GM12878 (cell line): ENCODE results near the gene ARID5B. TPM values are rescaled to one million over a fixed set of nuclear protein-coding genes. Genes with fewer than 3 reads are reported as not detected.

ENCODE experiments used
- ATAC-seq: fragments of 200-7000 bp; cut with Tn5 transposase; 3 replicates; pipeline ENCODE4 v1.9.1; 2020; ENCODE audit warnings: mild to moderate bottlenecking, moderate library complexity
- BruUV-seq: library from RNA; stranded (reverse); fragments of 400-500 nt; replicated peaks from 2 replicates; lab custom pipeline; 2021; lab: Mats Ljungman, UMichigan
- CTCF ChIA-PET: fragments of 300-600 bp; sonication (Branson Sonifier 250); formaldehyde crosslinking; extraction: SDS; loops from one replicate; lab custom pipeline; 2021; ENCODE audit warnings: inconsistent platforms; lab: Yijun Ruan, JAX
- POLR2A ChIA-PET: fragments of 350-600 bp; formaldehyde crosslinking; extraction: SDS; loops from one replicate; lab custom pipeline; 2021; ENCODE audit warnings: inconsistent platforms; lab: Charles Lee
- RAD21 ChIA-PET: fragments of 300-600 bp; sonication (Branson Sonifier 250); formaldehyde crosslinking; loops from one replicate; lab custom pipeline; 2023; ENCODE audit warnings: antibody characterized with exemption; ENCODE audit not compliant: unreplicated experiment; lab: Charles Lee
- SMC1A ChIA-PET: fragments of 300-600 bp; sonication (Branson Sonifier 250); formaldehyde crosslinking; loops from one replicate; lab custom pipeline; 2023; ENCODE audit not compliant: unreplicated experiment, uncharacterized antibody; lab: Charles Lee
- DNase-seq: peaks from one replicate; pipeline ENCODE4 v3.0.0-alpha.2; 2011; ENCODE audit warnings: low read depth, low spot score
- FAIRE-seq: peaks from 3 replicates; lab custom pipeline; 2011; peaks lifted over from hg19 to GRCh38; lab: Jason Lieb, UNC
- H2AFZ ChIP-seq: 2 replicates; pipeline ENCODE4 v1.6.0; 2011; ENCODE audit warnings: low read depth, low read length, control low read depth; ENCODE audit not compliant: control insufficient read depth
- H3K27ac ChIP-seq: 2 replicates; pipeline ENCODE4 v1.5.1; 2011; ENCODE audit warnings: control low read depth; ENCODE audit not compliant: control insufficient read depth, insufficient read depth
- H3K27me3 ChIP-seq, 2 experiments: replicated peaks in 1 of 2; 2 replicates each; pipeline versions ENCODE4 v1.6.0 to v1.6.1; 2011; ENCODE audit warnings: low read length in 1 of 2; ENCODE audit not compliant: control insufficient read depth in 2 of 2, insufficient read depth in 2 of 2
- H3K36me3 ChIP-seq, 2 experiments: 2 replicates each; pipeline ENCODE4 v1.5.1; 2011; ENCODE audit warnings: low read length in 1 of 2; ENCODE audit not compliant: control insufficient read depth in 2 of 2, insufficient read depth in 2 of 2
- H3K4me1 ChIP-seq: 2 replicates; pipeline ENCODE4 v1.6.1; 2011; ENCODE audit warnings: mild to moderate bottlenecking, low read length, moderate library complexity, mixed read lengths; ENCODE audit not compliant: control insufficient read depth, insufficient read depth
- H3K4me2 ChIP-seq: 2 replicates; pipeline ENCODE4 v1.6.0; 2011; ENCODE audit warnings: control low read depth; ENCODE audit not compliant: control insufficient read depth, insufficient read depth
- H3K4me3 ChIP-seq: fragments of 200-600 bp; sonication (generic); 2 replicates; pipeline ENCODE4 v1.5.1; 2016
- H3K79me2 ChIP-seq: 2 replicates; pipeline ENCODE4 v1.6.0; 2011; ENCODE audit warnings: low read length; ENCODE audit not compliant: control insufficient read depth, insufficient read depth
- H3K9ac ChIP-seq: 2 replicates; pipeline ENCODE4 v1.8.0; 2011; ENCODE audit warnings: low read length, control low read depth, mixed read lengths; ENCODE audit not compliant: control insufficient read depth, insufficient read depth
- H3K9me3 ChIP-seq: replicated peaks from 3 replicates; pipeline ENCODE4 v1.5.1; 2011; ENCODE audit warnings: mild to moderate bottlenecking, low read length; ENCODE audit not compliant: control insufficient read depth, insufficient read depth
- H4K20me1 ChIP-seq: 2 replicates; pipeline ENCODE4 v1.6.0; 2011; ENCODE audit not compliant: control insufficient read depth, insufficient read depth
- ASH2L ChIP-seq: fragments of 300-600, 200-600 bp; sonication (generic); IDR thresholded peaks from 2 replicates; pipeline ENCODE4 v1.6.1; 2017; ENCODE audit warnings: low read depth, mild to moderate bottlenecking, borderline replicate concordance
- FOXM1 ChIP-seq: IDR thresholded peaks from 2 replicates; pipeline ENCODE4 v1.6.1; 2012; ENCODE audit warnings: low read depth, mild to moderate bottlenecking, inconsistent platforms, low read length, moderate library complexity
- GABPA ChIP-seq: IDR thresholded peaks from 2 replicates; pipeline ENCODE4 v1.6.1; 2014; ENCODE audit warnings: antibody characterized with exemption, low read depth, mild to moderate bottlenecking, inconsistent platforms
- SPI1 ChIP-seq: IDR thresholded peaks from 2 replicates; pipeline ENCODE4 v1.6.1; 2011; ENCODE audit warnings: low read depth, mild to moderate bottlenecking, low read length, moderate library complexity, borderline replicate concordance; ENCODE audit not compliant: insufficient read depth
- SUPT20H ChIP-seq: IDR thresholded peaks from 2 replicates; pipeline ENCODE4 v1.6.1; 2011; ENCODE audit warnings: low read depth, mild to moderate bottlenecking, low read length, moderate library complexity, borderline replicate concordance; ENCODE audit not compliant: control insufficient read depth
- ZNF24 ChIP-seq: fragments of 450-650 bp; IDR thresholded peaks from 2 replicates; pipeline ENCODE4 v1.6.1; 2017; ENCODE audit warnings: antibody characterized with exemption, mild to moderate bottlenecking
- WGBS: methylation state at CpG from one replicate; pipeline ENCODE4 v1.1.6; 2016; ENCODE audit warnings: low lambda C conversion rate; ENCODE audit not compliant: insufficient replicate concordance, insufficient coverage; ENCODE audit errors: missing lambda C conversion rate; 5-methylcytosine and 5-hydroxymethylcytosine counted together
- in situ Hi-C: fragments of 300-500 bp; cut with MboI; formaldehyde crosslinking; loops from 9 replicates; pipeline ENCODE4 v1.14.3; 2018; ENCODE audit warnings: mixed read lengths
- intact Hi-C: fragments of 100-400 bp; cut with micrococcal nuclease; formaldehyde crosslinking; loops from one replicate; pipeline ENCODE4 v1.14.2; 2022; ENCODE audit not compliant: unreplicated experiment
- polyA plus RNA-seq, 11 experiments: library from polyadenylated mRNA; depleted of rRNA in 4 of 11; unstranded in 6 of 11; stranded (reverse) in 5 of 11; fragments of >200 nt; fragmentation: Nextera tagmentation in 4 of 11; fragmentation: Illumina TruSeq in 1 of 11; extraction: Ambion mirVana in 4 of 11; extraction: Trizol in 1 of 11; gene quantifications; 1 replicate in 1 of 11; 2 replicates in 10 of 11; pipeline versions ENCODE4 v1.2.1 to v1.2.3, GENCODE V29; 2011 to 2016; ENCODE audit warnings: inconsistent platforms in 2 of 11, missing spikeins in 2 of 11, low read depth in 1 of 11
- total RNA-seq, 4 experiments: library from RNA; depleted of rRNA in 3 of 4; stranded (reverse); fragments of >200 nt in 3 of 4; fragmentation: Illumina TruSeq in 1 of 4; extraction: Trizol in 1 of 4; gene quantifications; 2 replicates each; pipeline versions ENCODE4 v1.2.1 to v1.2.3, GENCODE V29; 2013 to 2021
- TF ChIP-seq, protein P1 (sequence below): fragments of 450-650 bp; IDR thresholded peaks from 2 replicates; pipeline ENCODE4 v1.6.1; 2016; ENCODE audit warnings: mild to moderate bottlenecking
- TF ChIP-seq, protein P2 (sequence below): fragments of 450-650 bp; formaldehyde crosslinking; IDR thresholded peaks from 2 replicates; pipeline ENCODE4 v1.4.0; 2020; ENCODE audit warnings: mild to moderate bottlenecking, moderate library complexity
- TF ChIP-seq, protein P3 (sequence below): IDR thresholded peaks from 2 replicates; pipeline ENCODE4 v1.6.1; 2012; ENCODE audit warnings: low read depth, low read length, improper control_type of control experiment
- TF ChIP-seq, protein P4 (sequence below): IDR thresholded peaks from 2 replicates; pipeline ENCODE4 v1.6.1; 2012; ENCODE audit warnings: improper control_type of control experiment, low read depth, low read length; ENCODE audit not compliant: insufficient replicate concordance

ARID5B gene
- total and polyA plus RNA-seq, 10 of the 15 experiments (the other 5 are each of a cell fraction or from before 2014, with no cell fraction given): 2.7 to 8.5 (median 6.1) TPM

DNA sequence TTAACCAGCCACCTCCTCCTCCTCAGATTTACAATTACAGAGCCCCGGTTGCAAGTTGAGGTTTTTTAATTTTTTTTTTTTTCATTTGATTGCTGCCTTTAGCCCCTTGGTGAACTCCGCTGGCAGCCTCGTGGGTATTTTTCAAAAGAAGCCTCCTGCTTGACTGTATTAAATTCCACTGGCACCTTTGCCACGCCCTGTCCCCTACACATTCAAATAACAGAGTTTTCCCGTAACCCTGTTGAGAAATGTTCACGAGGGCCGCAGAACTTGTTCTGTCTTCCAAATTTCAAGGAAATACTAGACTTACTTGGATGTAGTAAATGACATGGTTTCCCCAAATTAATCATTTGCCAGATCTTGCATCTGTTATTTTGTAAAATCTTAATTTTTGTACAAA lies 167.0 kb downstream of the ARID5B start:
- Histone ChIP-seq H3K4me1 (peaks cover 3% of the 10 kb centered on the region; the same call in 1 of the 2 replicates), H3K27ac (no peak overlapping the region), H3K4me3 (no peak overlapping the region), H3K79me2 (no peaks in the 10 kb centered on the region), H3K36me3 (peaks cover 0 to 38% of the 10 kb centered on the region in 2 experiments; a peak in 3 of 4 replicates), H3K4me2 (no peak overlapping the region), H2AFZ (no peak overlapping the region), H3K9me3 (no peaks in the 10 kb centered on the region), H3K9ac (no peak overlapping the region), H3K27me3 (no peaks in the 10 kb centered on the region), H4K20me1 (no peaks in the 10 kb centered on the region)
- intact Hi-C loops: no loop called here
- BruUV-seq: no TSS peak
- ChIA-PET CTCF (interaction anchor here (1.1 kb wide), 1 partner anchor 14 kb away, joined by 5 read pairs; no protein-coding TSS in a partner anchor), POLR2A (no interaction called here), SMC1A (interaction anchor here (0.5 to 0.7 kb wide), 3 partner anchors 11 to 60 kb away, joined by 3 read pairs; no protein-coding TSS in a partner anchor), RAD21 (no interaction called here)
- ATAC-seq (no peak), FAIRE-seq (no peak), DNase-seq (no peak)
- WGBS: 91% methylated on average over 7 of the region's 7 CpGs
- in situ Hi-C loops: no loop called here
- TF ChIP-seq GABPA: no peak
- no peak for TF ChIP-seq SUPT20H
- no peak for TF ChIP-seq SPI1
- no peak for TF ChIP-seq FOXM1
- TF ChIP-seq, protein P1, sequence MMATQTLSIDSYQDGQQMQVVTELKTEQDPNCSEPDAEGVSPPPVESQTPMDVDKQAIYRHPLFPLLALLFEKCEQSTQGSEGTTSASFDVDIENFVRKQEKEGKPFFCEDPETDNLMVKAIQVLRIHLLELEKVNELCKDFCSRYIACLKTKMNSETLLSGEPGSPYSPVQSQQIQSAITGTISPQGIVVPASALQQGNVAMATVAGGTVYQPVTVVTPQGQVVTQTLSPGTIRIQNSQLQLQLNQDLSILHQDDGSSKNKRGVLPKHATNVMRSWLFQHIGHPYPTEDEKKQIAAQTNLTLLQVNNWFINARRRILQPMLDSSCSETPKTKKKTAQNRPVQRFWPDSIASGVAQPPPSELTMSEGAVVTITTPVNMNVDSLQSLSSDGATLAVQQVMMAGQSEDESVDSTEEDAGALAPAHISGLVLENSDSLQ: no peak
- no peak for TF ChIP-seq ZNF24
- TF ChIP-seq, protein P2, sequence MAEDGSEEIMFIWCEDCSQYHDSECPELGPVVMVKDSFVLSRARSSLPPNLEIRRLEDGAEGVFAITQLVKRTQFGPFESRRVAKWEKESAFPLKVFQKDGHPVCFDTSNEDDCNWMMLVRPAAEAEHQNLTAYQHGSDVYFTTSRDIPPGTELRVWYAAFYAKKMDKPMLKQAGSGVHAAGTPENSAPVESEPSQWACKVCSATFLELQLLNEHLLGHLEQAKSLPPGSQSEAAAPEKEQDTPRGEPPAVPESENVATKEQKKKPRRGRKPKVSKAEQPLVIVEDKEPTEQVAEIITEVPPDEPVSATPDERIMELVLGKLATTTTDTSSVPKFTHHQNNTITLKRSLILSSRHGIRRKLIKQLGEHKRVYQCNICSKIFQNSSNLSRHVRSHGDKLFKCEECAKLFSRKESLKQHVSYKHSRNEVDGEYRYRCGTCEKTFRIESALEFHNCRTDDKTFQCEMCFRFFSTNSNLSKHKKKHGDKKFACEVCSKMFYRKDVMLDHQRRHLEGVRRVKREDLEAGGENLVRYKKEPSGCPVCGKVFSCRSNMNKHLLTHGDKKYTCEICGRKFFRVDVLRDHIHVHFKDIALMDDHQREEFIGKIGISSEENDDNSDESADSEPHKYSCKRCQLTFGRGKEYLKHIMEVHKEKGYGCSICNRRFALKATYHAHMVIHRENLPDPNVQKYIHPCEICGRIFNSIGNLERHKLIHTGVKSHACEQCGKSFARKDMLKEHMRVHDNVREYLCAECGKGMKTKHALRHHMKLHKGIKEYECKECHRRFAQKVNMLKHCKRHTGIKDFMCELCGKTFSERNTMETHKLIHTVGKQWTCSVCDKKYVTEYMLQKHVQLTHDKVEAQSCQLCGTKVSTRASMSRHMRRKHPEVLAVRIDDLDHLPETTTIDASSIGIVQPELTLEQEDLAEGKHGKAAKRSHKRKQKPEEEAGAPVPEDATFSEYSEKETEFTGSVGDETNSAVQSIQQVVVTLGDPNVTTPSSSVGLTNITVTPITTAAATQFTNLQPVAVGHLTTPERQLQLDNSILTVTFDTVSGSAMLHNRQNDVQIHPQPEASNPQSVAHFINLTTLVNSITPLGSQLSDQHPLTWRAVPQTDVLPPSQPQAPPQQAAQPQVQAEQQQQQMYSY (CRISPR knock-in tag): no peak
- TF ChIP-seq, protein P3, sequence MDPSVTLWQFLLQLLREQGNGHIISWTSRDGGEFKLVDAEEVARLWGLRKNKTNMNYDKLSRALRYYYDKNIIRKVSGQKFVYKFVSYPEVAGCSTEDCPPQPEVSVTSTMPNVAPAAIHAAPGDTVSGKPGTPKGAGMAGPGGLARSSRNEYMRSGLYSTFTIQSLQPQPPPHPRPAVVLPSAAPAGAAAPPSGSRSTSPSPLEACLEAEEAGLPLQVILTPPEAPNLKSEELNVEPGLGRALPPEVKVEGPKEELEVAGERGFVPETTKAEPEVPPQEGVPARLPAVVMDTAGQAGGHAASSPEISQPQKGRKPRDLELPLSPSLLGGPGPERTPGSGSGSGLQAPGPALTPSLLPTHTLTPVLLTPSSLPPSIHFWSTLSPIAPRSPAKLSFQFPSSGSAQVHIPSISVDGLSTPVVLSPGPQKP: no peak
- TF ChIP-seq, protein P4, sequence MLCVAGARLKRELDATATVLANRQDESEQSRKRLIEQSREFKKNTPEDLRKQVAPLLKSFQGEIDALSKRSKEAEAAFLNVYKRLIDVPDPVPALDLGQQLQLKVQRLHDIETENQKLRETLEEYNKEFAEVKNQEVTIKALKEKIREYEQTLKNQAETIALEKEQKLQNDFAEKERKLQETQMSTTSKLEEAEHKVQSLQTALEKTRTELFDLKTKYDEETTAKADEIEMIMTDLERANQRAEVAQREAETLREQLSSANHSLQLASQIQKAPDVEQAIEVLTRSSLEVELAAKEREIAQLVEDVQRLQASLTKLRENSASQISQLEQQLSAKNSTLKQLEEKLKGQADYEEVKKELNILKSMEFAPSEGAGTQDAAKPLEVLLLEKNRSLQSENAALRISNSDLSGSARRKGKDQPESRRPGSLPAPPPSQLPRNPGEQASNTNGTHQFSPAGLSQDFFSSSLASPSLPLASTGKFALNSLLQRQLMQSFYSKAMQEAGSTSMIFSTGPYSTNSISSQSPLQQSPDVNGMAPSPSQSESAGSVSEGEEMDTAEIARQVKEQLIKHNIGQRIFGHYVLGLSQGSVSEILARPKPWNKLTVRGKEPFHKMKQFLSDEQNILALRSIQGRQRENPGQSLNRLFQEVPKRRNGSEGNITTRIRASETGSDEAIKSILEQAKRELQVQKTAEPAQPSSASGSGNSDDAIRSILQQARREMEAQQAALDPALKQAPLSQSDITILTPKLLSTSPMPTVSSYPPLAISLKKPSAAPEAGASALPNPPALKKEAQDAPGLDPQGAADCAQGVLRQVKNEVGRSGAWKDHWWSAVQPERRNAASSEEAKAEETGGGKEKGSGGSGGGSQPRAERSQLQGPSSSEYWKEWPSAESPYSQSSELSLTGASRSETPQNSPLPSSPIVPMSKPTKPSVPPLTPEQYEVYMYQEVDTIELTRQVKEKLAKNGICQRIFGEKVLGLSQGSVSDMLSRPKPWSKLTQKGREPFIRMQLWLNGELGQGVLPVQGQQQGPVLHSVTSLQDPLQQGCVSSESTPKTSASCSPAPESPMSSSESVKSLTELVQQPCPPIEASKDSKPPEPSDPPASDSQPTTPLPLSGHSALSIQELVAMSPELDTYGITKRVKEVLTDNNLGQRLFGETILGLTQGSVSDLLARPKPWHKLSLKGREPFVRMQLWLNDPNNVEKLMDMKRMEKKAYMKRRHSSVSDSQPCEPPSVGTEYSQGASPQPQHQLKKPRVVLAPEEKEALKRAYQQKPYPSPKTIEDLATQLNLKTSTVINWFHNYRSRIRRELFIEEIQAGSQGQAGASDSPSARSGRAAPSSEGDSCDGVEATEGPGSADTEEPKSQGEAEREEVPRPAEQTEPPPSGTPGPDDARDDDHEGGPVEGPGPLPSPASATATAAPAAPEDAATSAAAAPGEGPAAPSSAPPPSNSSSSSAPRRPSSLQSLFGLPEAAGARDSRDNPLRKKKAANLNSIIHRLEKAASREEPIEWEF: no peak
- no peak for TF ChIP-seq ASH2L
